Suprapubic skin (tissue), 4 donors: ENCODE results near the gene FMNL1. TPM values are rescaled to one million over a fixed set of nuclear protein-coding genes. Genes with fewer than 3 reads are reported as not detected.

Source experiments
- DNase-seq, 2 donors: peaks; one replicate each; pipeline ENCODE4 v3.0.0-alpha.2; 2019; ENCODE audit warnings: low spot score in 2 of 2
- H3K27ac ChIP-seq: fragments of 200-600 bp; sonication (generic); one replicate; pipeline ENCODE4 v1.5.1; 2019
- H3K27me3 ChIP-seq: fragments of 200-600 bp; sonication (generic); one replicate; pipeline ENCODE4 v1.5.1; 2019
- H3K36me3 ChIP-seq: fragments of 200-600 bp; sonication (generic); one replicate; pipeline ENCODE4 v1.5.1; 2019
- H3K4me1 ChIP-seq: fragments of 200-600 bp; sonication (generic); one replicate; pipeline ENCODE4 v1.5.1; 2019
- H3K4me3 ChIP-seq: fragments of 200-600 bp; sonication (generic); one replicate; pipeline ENCODE4 v1.5.1; 2019; ENCODE audit warnings: mild to moderate bottlenecking
- H3K9me3 ChIP-seq: fragments of 200-600 bp; sonication (generic); one replicate; pipeline ENCODE4 v1.5.1; 2019
- CTCF ChIP-seq, 2 donors: fragments of 200-600 bp in 1 of 2; fragments of 450-650 bp in 1 of 2; sonication (generic) in 1 of 2; IDR thresholded peaks; one replicate each; pipeline ENCODE4 v1.5.1; 2016 to 2019; ENCODE audit warnings: antibody characterized with exemption in 2 of 2, mild to moderate bottlenecking in 1 of 2, moderate library complexity in 1 of 2
- EP300 ChIP-seq: sonication (generic); formaldehyde crosslinking; IDR thresholded peaks from one replicate; pipeline ENCODE4 v1.6.1; 2017; ENCODE audit warnings: antibody characterized with exemption
- POLR2A ChIP-seq, 2 donors: fragments of 450-650 bp; IDR thresholded peaks; one replicate each; pipeline ENCODE4 v1.6.1; 2017; ENCODE audit warnings: antibody characterized with exemption in 2 of 2, mild to moderate bottlenecking in 2 of 2, moderate library complexity in 2 of 2
- POLR2AphosphoS5 ChIP-seq, 3 donors: sonication (generic); formaldehyde crosslinking; IDR thresholded peaks; one replicate each; pipeline ENCODE4 v1.6.1; 2017; ENCODE audit warnings: antibody characterized with exemption in 3 of 3
- WGBS: methylation state at CpG from one replicate; pipeline ENCODE4 v1.1.5; 2018; 5-methylcytosine and 5-hydroxymethylcytosine counted together
- total RNA-seq, 4 donors: library from RNA; depleted of rRNA; stranded (reverse); fragments of >200 nt; gene quantifications; one replicate each; pipeline ENCODE4 v1.1.0, GENCODE V29; 2016

FMNL1 gene
- total RNA-seq, 4 donors from 2014 or later, result 5.9 to 14.6 (median 8.0) TPM

DNA sequence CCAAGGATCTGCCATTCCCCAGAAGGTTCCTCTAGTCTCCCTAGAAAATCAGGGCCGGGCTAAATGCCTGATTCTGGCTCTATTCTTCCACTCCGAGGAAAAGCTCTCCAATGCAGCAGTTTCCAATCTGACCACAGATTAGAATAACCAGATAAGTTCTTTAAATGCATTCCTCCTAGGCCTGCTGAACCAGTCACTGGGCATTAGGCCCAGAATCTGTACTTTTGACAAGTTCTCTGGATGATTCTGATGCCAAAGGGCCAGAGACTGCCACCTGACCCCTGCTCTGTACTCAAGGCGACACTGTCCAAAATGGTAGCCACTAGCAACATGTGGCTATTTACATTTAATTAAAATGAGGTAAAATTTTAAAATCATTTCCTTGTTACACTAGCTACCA lies 72.8 kb downstream of the FMNL1 start:
- DNase-seq, result no peak
- no peak for TF ChIP-seq EP300
- no peak for TF ChIP-seq POLR2A (IDR thresholded peaks at IDR 0.05)
- TF ChIP-seq POLR2AphosphoS5 (IDR thresholded peaks at IDR 0.05), result no peak
- no peak for TF ChIP-seq CTCF (IDR thresholded peaks at IDR 0.05)
- Histone ChIP-seq H3K27ac (peak overlapping the region; percentile 72), H3K4me3 (no peak overlapping the region), H3K27me3 (no peaks in the 10 kb centered on the region), H3K4me1 (peaks cover 96% of the 10 kb centered on the region), H3K9me3 (no peaks in the 10 kb centered on the region), H3K36me3 (no peaks in the 10 kb centered on the region)
- 33% methylated on average over 3 of the region's 3 CpGs for WGBS

- DNase-seq, result no peak
- H3K27me3 ChIP-seq, result no peaks in the 10 kb centered on the region
- TF ChIP-seq CTCF (IDR thresholded peaks at IDR 0.05) (no peak), POLR2A (IDR thresholded peaks at IDR 0.05) (no peak), POLR2AphosphoS5 (IDR thresholded peaks at IDR 0.05) (no peak), EP300 (no peak)
- H3K36me3 ChIP-seq, result no peaks in the 10 kb centered on the region
- H3K4me1 ChIP-seq, result peaks cover 93% of the 10 kb centered on the region
- H3K4me3 ChIP-seq, result no peak overlapping the region
- no peaks in the 10 kb centered on the region for H3K9me3 ChIP-seq
- 71% methylated on average over 7 of the region's 7 CpGs for WGBS
- peak overlapping the region; percentile 8 for H3K27ac ChIP-seq
Measured at GRCh38 chr17:45296003-45296832, 74.5 kb downstream of the FMNL1 start.

GRCh38 chr17:45296833-45297124 lies 75.1 kb downstream of the FMNL1 start:
- TF ChIP-seq CTCF (IDR thresholded peaks at IDR 0.05), result no peak
- no peak for TF ChIP-seq EP300
- TF ChIP-seq POLR2AphosphoS5 (IDR thresholded peaks at IDR 0.05), result no peak
- TF ChIP-seq POLR2A (IDR thresholded peaks at IDR 0.05), result no peak
- Histone ChIP-seq H3K27ac (no peak overlapping the region), H3K4me3 (no peak overlapping the region), H3K9me3 (no peaks in the 10 kb centered on the region), H3K27me3 (no peaks in the 10 kb centered on the region), H3K36me3 (no peaks in the 10 kb centered on the region), H3K4me1 (peaks cover 90% of the 10 kb centered on the region)
- 6% methylated on average over 1 of the region's 1 CpG for WGBS
- DNase-seq, result no peak

Other genes starting within 250 kb of the FMNL1 start
- gene DCAKD, start 170.3 kb upstream of the FMNL1 start, total RNA-seq, result 10 to 100 TPM; 49.1 to 68.5 (median 60.9) TPM
- gene NMT1, start 160.6 kb upstream of the FMNL1 start, total RNA-seq, result 10 to 100 TPM; 53.2 to 73.3 (median 65.9) TPM
- gene PLCD3, start 89.4 kb upstream of the FMNL1 start, total RNA-seq, result 10 to 100 TPM; 44.7 to 87.1 (median 58.3) TPM
- gene ACBD4, start 86.2 kb upstream of the FMNL1 start, total RNA-seq, result 10 to 100 TPM in 2 of 4 donors, 1 to 10 TPM in 2; 6.2 to 37.7 (median 10.9) TPM
- 10 to 100 TPM; 23.1 to 35.6 (median 27.8) TPM for gene HEXIM1, start 73.4 kb upstream of the FMNL1 start, total RNA-seq
- 10 to 100 TPM in 1 of 4 donors, 1 to 10 TPM in 3; 2.2 to 10.4 (median 4.4) TPM for gene HEXIM2, start 60.0 kb upstream of the FMNL1 start, total RNA-seq
- not detected for gene SPATA32, start 40.2 kb downstream of the FMNL1 start, total RNA-seq
- 10 to 100 TPM in 3 of 4 donors, 1 to 10 TPM in 1; 9.6 to 14.4 (median 11.9) TPM for gene MAP3K14, start 95.1 kb downstream of the FMNL1 start, total RNA-seq
- 10 to 100 TPM; 54.4 to 93.6 (median 71.3) TPM for gene ARHGAP27, start 211.0 kb downstream of the FMNL1 start, total RNA-seq